Measurements from ENCODE around the gene GCHFR. TPM values are rescaled to one million over a fixed set of nuclear protein-coding genes. Genes with fewer than 3 reads are reported as not detected.
A peak's percentile ranks its signal among the peaks of the same experiment; 100 is the strongest.

GCHFR gene
- 5.0 TPM for total RNA-seq (ENCODE audit: unreplicated experiment)
- long read RNA-seq, transcript GCHFR-201 (3 exons, 777 nt): major isoform, 9 of 9 reads
- long read RNA-seq, partial matches to known transcripts: 0 of 9 reads
- long read RNA-seq, other reads (novel, unspliced or antisense): 0 of 9 reads

GRCh38 chr15:40763801-40764628, at the start of gene GCHFR:
TSS of gene GCHFR (plus strand) at chr15:40764068. CDS start at chr15:40764181, 113 bp downstream.
- TF ChIP-seq CTCF (IDR thresholded peaks at IDR 0.05; ENCODE audit: partially characterized antibody, unreplicated experiment): peak; percentile 26
- Mint-ChIP-seq H3K4me1 (ENCODE audit: low read depth, unreplicated experiment) (peaks cover 14% of the 10 kb centered on the region), H3K36me3 (ENCODE audit: unreplicated experiment) (no peaks in the 10 kb centered on the region), H3K9me3 (ENCODE audit: unreplicated experiment) (no peaks in the 10 kb centered on the region), H3K27me3 (ENCODE audit: unreplicated experiment) (peaks cover 9% of the 10 kb centered on the region), H3K27ac (ENCODE audit: unreplicated experiment) (no peak within 1 kb of the TSS), H3K4me3 (ENCODE audit: unreplicated experiment) (peak within 1 kb of the TSS; percentile 79)
- DNase-seq: peak; percentile 80

- no peak overlapping the region for H3K27ac Mint-ChIP-seq (ENCODE audit: unreplicated experiment)
- no peak overlapping the region for H3K4me3 Mint-ChIP-seq (ENCODE audit: unreplicated experiment)
- H3K36me3 Mint-ChIP-seq (ENCODE audit: unreplicated experiment): no peaks in the 10 kb centered on the region
- TF ChIP-seq CTCF (IDR thresholded peaks at IDR 0.05; ENCODE audit: partially characterized antibody, unreplicated experiment): no peak
- no peak for DNase-seq
- H3K9me3 Mint-ChIP-seq (ENCODE audit: unreplicated experiment): no peaks in the 10 kb centered on the region
- H3K27me3 Mint-ChIP-seq (ENCODE audit: unreplicated experiment): no peaks in the 10 kb centered on the region
- H3K4me1 Mint-ChIP-seq (ENCODE audit: low read depth, unreplicated experiment): no peaks in the 10 kb centered on the region
These were observed 49.7 kb upstream of the GCHFR start for GRCh38 chr15:40714144-40714543.

- Mint-ChIP-seq H3K27ac (ENCODE audit: unreplicated experiment) (no peak overlapping the region), H3K4me3 (ENCODE audit: unreplicated experiment) (no peak overlapping the region), H3K9me3 (ENCODE audit: unreplicated experiment) (no peaks in the 10 kb centered on the region), H3K4me1 (ENCODE audit: low read depth, unreplicated experiment) (no peaks in the 10 kb centered on the region), H3K27me3 (ENCODE audit: unreplicated experiment) (no peaks in the 10 kb centered on the region), H3K36me3 (ENCODE audit: unreplicated experiment) (no peaks in the 10 kb centered on the region)
- TF ChIP-seq CTCF (IDR thresholded peaks at IDR 0.05; ENCODE audit: partially characterized antibody, unreplicated experiment): no peak
- DNase-seq: no peak
These were observed 47.7 kb upstream of the GCHFR start for GRCh38 chr15:40716165-40716564.

GRCh38 chr15:40721701-40722100, 42.2 kb upstream of the GCHFR start:
- Mint-ChIP-seq H3K27me3 (ENCODE audit: unreplicated experiment) (no peaks in the 10 kb centered on the region), H3K36me3 (ENCODE audit: unreplicated experiment) (no peaks in the 10 kb centered on the region), H3K4me1 (ENCODE audit: low read depth, unreplicated experiment) (no peaks in the 10 kb centered on the region), H3K27ac (ENCODE audit: unreplicated experiment) (no peak overlapping the region), H3K4me3 (ENCODE audit: unreplicated experiment) (no peak overlapping the region), H3K9me3 (ENCODE audit: unreplicated experiment) (no peaks in the 10 kb centered on the region)
- DNase-seq: no peak
- no peak for TF ChIP-seq CTCF (IDR thresholded peaks at IDR 0.05; ENCODE audit: partially characterized antibody, unreplicated experiment)

GRCh38 chr15:40722354-40722753, 41.5 kb upstream of the GCHFR start:
- DNase-seq: no peak
- Mint-ChIP-seq H3K27me3 (ENCODE audit: unreplicated experiment) (no peaks in the 10 kb centered on the region), H3K4me3 (ENCODE audit: unreplicated experiment) (no peak overlapping the region), H3K27ac (ENCODE audit: unreplicated experiment) (no peak overlapping the region), H3K4me1 (ENCODE audit: low read depth, unreplicated experiment) (no peaks in the 10 kb centered on the region), H3K36me3 (ENCODE audit: unreplicated experiment) (no peaks in the 10 kb centered on the region), H3K9me3 (ENCODE audit: unreplicated experiment) (no peaks in the 10 kb centered on the region)
- no peak for TF ChIP-seq CTCF (IDR thresholded peaks at IDR 0.05; ENCODE audit: partially characterized antibody, unreplicated experiment)

Measured in glutamatergic neuron (in vitro differentiated cells).